Keratinocyte (primary cell): ENCODE data around the gene CYP27A1. TPM values are rescaled to one million over a fixed set of nuclear protein-coding genes. Genes with fewer than 3 reads are reported as not detected.

Experiments
- DNase-seq: peaks from one replicate; pipeline ENCODE4 v3.0.0-alpha.2; 2011; ENCODE audit warnings: low read depth, missing footprints, low spot score
- FAIRE-seq: peaks from 2 replicates; lab custom pipeline; 2011; peaks lifted over from hg19 to GRCh38; lab: Jason Lieb, UNC
- H2AFZ ChIP-seq: 2 replicates; pipeline ENCODE4 v1.6.0; 2012; ENCODE audit warnings: low read length, control low read depth, inconsistent platforms; ENCODE audit not compliant: control insufficient read depth
- H3K27ac ChIP-seq: 2 replicates; pipeline ENCODE4 v1.5.1; 2011; ENCODE audit warnings: low read length; ENCODE audit not compliant: control insufficient read depth, insufficient read depth
- H3K27me3 ChIP-seq: 3 replicates; pipeline ENCODE4 v1.6.0; 2011; ENCODE audit warnings: low read length; ENCODE audit not compliant: control insufficient read depth, insufficient read depth; ENCODE audit errors: extremely low read depth
- H3K36me3 ChIP-seq, 2 experiments: 2 replicates in 1 of 2; 3 replicates in 1 of 2; pipeline ENCODE4 v1.5.1; 2011; ENCODE audit warnings: low read length in 2 of 2, mild to moderate bottlenecking in 1 of 2; ENCODE audit not compliant: control insufficient read depth in 2 of 2, insufficient read depth in 2 of 2; ENCODE audit errors: extremely low read depth in 1 of 2
- H3K4me1 ChIP-seq: 3 replicates; pipeline ENCODE4 v1.5.1; 2011; ENCODE audit warnings: low read length; ENCODE audit not compliant: control insufficient read depth, insufficient read depth; ENCODE audit errors: extremely low read depth
- H3K4me2 ChIP-seq: 3 replicates; pipeline ENCODE4 v1.6.0; 2011; ENCODE audit warnings: low read depth, low read length; ENCODE audit not compliant: control insufficient read depth, insufficient read depth; ENCODE audit errors: extremely low read depth
- H3K4me3 ChIP-seq, 3 experiments: fragments of 200-600 bp in 1 of 3; sonication (generic) in 1 of 3; 2 replicates in 2 of 3; 3 replicates in 1 of 3; pipeline ENCODE4 v1.5.1; 2011 to 2016; ENCODE audit warnings: low read length in 3 of 3, mild to moderate bottlenecking in 3 of 3, control low read depth in 2 of 3, inconsistent platforms in 1 of 3, low read depth in 1 of 3, mixed read lengths in 1 of 3, mixed run types in 1 of 3, moderate library complexity in 1 of 3; ENCODE audit not compliant: control insufficient read depth in 2 of 3, insufficient read depth in 2 of 3; ENCODE audit errors: extremely low read depth in 1 of 3
- H3K79me2 ChIP-seq: 2 replicates; pipeline ENCODE4 v1.6.0; 2012; ENCODE audit warnings: low read length; ENCODE audit not compliant: control insufficient read depth, insufficient read depth
- H3K9ac ChIP-seq: 3 replicates; pipeline ENCODE4 v1.6.0; 2011; ENCODE audit warnings: low read length; ENCODE audit not compliant: control insufficient read depth, insufficient read depth; ENCODE audit errors: extremely low read depth
- H3K9me1 ChIP-seq: 3 replicates; pipeline ENCODE4 v1.6.0; 2011; ENCODE audit warnings: low read length; ENCODE audit not compliant: control insufficient read depth, insufficient read depth; ENCODE audit errors: extremely low read depth
- H3K9me3 ChIP-seq: 2 replicates; pipeline ENCODE4 v1.5.1; 2012; ENCODE audit warnings: low read depth, low read length; ENCODE audit not compliant: control insufficient read depth
- H4K20me1 ChIP-seq: 3 replicates; pipeline ENCODE4 v1.6.0; 2011; ENCODE audit warnings: low read length; ENCODE audit not compliant: control insufficient read depth, insufficient read depth; ENCODE audit errors: extremely low read depth
- CTCF ChIP-seq, 3 experiments: IDR thresholded peaks in 1 of 3; conservative IDR thresholded peaks in 1 of 3; optimal IDR thresholded peaks in 1 of 3; 2 replicates in 2 of 3; 3 replicates in 1 of 3; pipeline versions ENCODE3 to v1.5.1; 2011; ENCODE audit warnings: low read length in 3 of 3, mild to moderate bottlenecking in 3 of 3, moderate library complexity in 2 of 3, control low read depth in 1 of 3, inconsistent platforms in 1 of 3; ENCODE audit not compliant: insufficient read depth in 2 of 3; ENCODE audit errors: extremely low read depth in 1 of 3
- EZH2 ChIP-seq: IDR thresholded peaks from one replicate; pipeline ENCODE4 v1.6.1; 2012; ENCODE audit warnings: inconsistent platforms, mild to moderate bottlenecking, low read length, moderate library complexity
- dilution Hi-C: fragments of 300-500 bp; cut with MboI; formaldehyde crosslinking; loops from one replicate; pipeline ENCODE4 v1.7.0; 2020; ENCODE audit warnings: low sequenced_read_pairs; ENCODE audit not compliant: extremely low pct_ligation_motif_present
- polyA plus RNA-seq, 5 experiments: library from polyadenylated mRNA; depleted of rRNA in 3 of 5; stranded (reverse) in 3 of 5; stranded (forward) in 1 of 5; unstranded in 1 of 5; fragments of >200 nt; gene quantifications; 1 replicate in 1 of 5; 2 replicates in 3 of 5; 3 replicates in 1 of 5; pipeline versions ENCODE4 v1.2.1 to v1.2.3, GENCODE V29; 2011 to 2012; ENCODE audit warnings: missing spikeins in 2 of 5, low read depth in 1 of 5, low replicate concordance in 1 of 5

CYP27A1 gene
- polyA plus RNA-seq, 1 donor (not counting 4 experiments of a cell fraction or from before 2014, with no cell fraction given), result 0.12 TPM

- H3K27me3 ChIP-seq, result peaks cover 50% of the 10 kb centered on the region
Observed at GRCh38 chr2:218856167-218856895, 74.4 kb downstream of the CYP27A1 start.

GRCh38 chr2:218856896-218857243 lies 74.9 kb downstream of the CYP27A1 start:
- peaks cover 55% of the 10 kb centered on the region for H3K27me3 ChIP-seq
- no peaks in the 10 kb centered on the region for H3K9me1 ChIP-seq
- no peaks in the 10 kb centered on the region for H3K36me3 ChIP-seq
- TF ChIP-seq CTCF (optimal IDR thresholded peaks at IDR 0.05 in 1 of 3, IDR thresholded peaks at IDR 0.05 in 1 of 3, conservative IDR thresholded peaks at IDR 0.05 in 1 of 3; ENCODE audit: extremely low read depth in 1 of 3, insufficient read depth in 2 of 3, low read length in 3 of 3) (no peak), EZH2 (no peak)
- no peaks in the 10 kb centered on the region for H3K9me3 ChIP-seq
- H4K20me1 ChIP-seq, result no peaks in the 10 kb centered on the region
- dilution Hi-C loops, result no loop called here
- FAIRE-seq (no peak), DNase-seq (no peak)
- H3K4me2 ChIP-seq, result no peak overlapping the region
- no peak overlapping the region for H2AFZ ChIP-seq
- peaks cover 16% of the 10 kb centered on the region for H3K4me1 ChIP-seq
- H3K9ac ChIP-seq, result no peak overlapping the region
- H3K79me2 ChIP-seq, result no peaks in the 10 kb centered on the region
- no peak overlapping the region for H3K27ac ChIP-seq
- no peak overlapping the region for H3K4me3 ChIP-seq

More at GRCh38 chr2:218856167-218856895, 74.4 kb downstream of the CYP27A1 start:
- Histone ChIP-seq H3K36me3 (no peaks in the 10 kb centered on the region), H3K79me2 (no peaks in the 10 kb centered on the region), H3K9me1 (no peaks in the 10 kb centered on the region), H3K4me1 (peaks cover 16% of the 10 kb centered on the region), H3K9me3 (no peaks in the 10 kb centered on the region), H3K4me3 (no peak overlapping the region), H4K20me1 (no peaks in the 10 kb centered on the region), H2AFZ (no peak overlapping the region), H3K9ac (no peak overlapping the region), H3K4me2 (no peak overlapping the region), H3K27ac (no peak overlapping the region)
- DNase-seq (no peak), FAIRE-seq (no peak)
- dilution Hi-C loops, result no loop called here
- TF ChIP-seq EZH2, result no peak
- no peak for TF ChIP-seq CTCF (optimal IDR thresholded peaks at IDR 0.05 in 1 of 3, IDR thresholded peaks at IDR 0.05 in 1 of 3, conservative IDR thresholded peaks at IDR 0.05 in 1 of 3; ENCODE audit: extremely low read depth in 1 of 3, insufficient read depth in 2 of 3, low read length in 3 of 3)
